OCI-LY7 (cell line): ENCODE data around the gene CDC123. TPM values are rescaled to one million over a fixed set of nuclear protein-coding genes. Genes with fewer than 3 reads are reported as not detected.

Experiments
- BruUV-seq: library from RNA; stranded (reverse); fragments of 400-500 nt; replicated peaks from 2 replicates; lab custom pipeline; 2021; lab: Mats Ljungman, UMichigan
- CTCF ChIA-PET: fragments of 300-600 bp; sonication (Branson Sonifier 250); formaldehyde crosslinking; loops from one replicate; lab custom pipeline; 2022; ENCODE audit warnings: antibody characterized with exemption; ENCODE audit not compliant: unreplicated experiment; lab: Charles Lee
- POLR2A ChIA-PET: fragments of 300-600 bp; sonication (Branson Sonifier 250); formaldehyde crosslinking; loops from one replicate; lab custom pipeline; 2022; ENCODE audit warnings: antibody characterized with exemption; lab: Charles Lee
- DNase-seq: peaks from one replicate; pipeline ENCODE4 v3.0.0-alpha.2; 2015; ENCODE audit warnings: low spot score
- H2AFZ ChIP-seq: fragments of 200-600 bp; sonication (generic), shearing (Covaris generic); 2 replicates; pipeline ENCODE4 v1.6.1; 2014; ENCODE audit warnings: mild to moderate bottlenecking, antibody characterized with exemption, low read length, moderate library complexity
- H3K27ac ChIP-seq: fragments of 200-600 bp; sonication (generic); 2 replicates; pipeline ENCODE4 v1.5.1; 2014; ENCODE audit warnings: mixed run types, low read depth, mild to moderate bottlenecking, moderate library complexity, low read length, inconsistent platforms; ENCODE audit not compliant: poor library complexity, severe bottlenecking
- H3K36me3 ChIP-seq: fragments of 200-600 bp; sonication (generic); 2 replicates; pipeline ENCODE4 v1.6.1; 2014; ENCODE audit warnings: mild to moderate bottlenecking, antibody characterized with exemption, low read length, moderate library complexity, mixed read lengths; ENCODE audit not compliant: insufficient read depth
- H3K4me1 ChIP-seq: fragments of 200-600 bp; sonication (generic); 2 replicates; pipeline ENCODE4 v1.5.1; 2014; ENCODE audit warnings: mild to moderate bottlenecking, low read length; ENCODE audit not compliant: insufficient read depth, poor library complexity, severe bottlenecking
- H3K4me2 ChIP-seq: fragments of 200-600 bp; sonication (generic); 2 replicates; pipeline ENCODE4 v1.6.1; 2014; ENCODE audit warnings: mild to moderate bottlenecking, low read length
- H3K4me3 ChIP-seq: fragments of 200-600 bp; sonication (generic); 2 replicates; pipeline ENCODE4 v1.5.1; 2014; ENCODE audit warnings: mild to moderate bottlenecking, low read depth, low read length; ENCODE audit not compliant: poor library complexity, severe bottlenecking
- H3K79me2 ChIP-seq: fragments of 200-600 bp; sonication (generic); 2 replicates; pipeline ENCODE4 v1.6.1; 2016; ENCODE audit warnings: low read depth, mild to moderate bottlenecking, low read length, moderate library complexity, mixed read lengths; ENCODE audit not compliant: insufficient read depth
- H3K9me2 ChIP-seq: fragments of 200-600 bp; sonication (generic); 2 replicates; pipeline ENCODE4 v1.6.1; 2016; ENCODE audit warnings: mild to moderate bottlenecking, low read length, mixed read lengths; ENCODE audit not compliant: insufficient read depth
- H3K9me3 ChIP-seq: fragments of 200-600 bp; sonication (generic); 2 replicates; pipeline ENCODE4 v1.6.1; 2014; ENCODE audit warnings: mild to moderate bottlenecking, mixed run types, low read length, mixed read lengths
- H4K20me1 ChIP-seq: fragments of 200-600 bp; sonication (generic); 2 replicates; pipeline ENCODE4 v1.6.1; 2014; ENCODE audit warnings: mild to moderate bottlenecking, antibody characterized with exemption, low read length, moderate library complexity, mixed read lengths; ENCODE audit not compliant: insufficient read depth
- CTCF ChIP-seq: fragments of 200-600 bp; sonication (generic); conservative IDR thresholded peaks from 2 replicates; pipeline ENCODE4 v1.5.1; 2014; ENCODE audit warnings: mild to moderate bottlenecking, antibody characterized with exemption, low read length, moderate library complexity, mixed read lengths
- EZH2phosphoT487 ChIP-seq: fragments of 200-600 bp; sonication (generic); IDR thresholded peaks from 2 replicates; pipeline ENCODE4 v1.6.1; 2018; ENCODE audit warnings: low read depth, borderline replicate concordance, mild to moderate bottlenecking, mixed run types, antibody characterized with exemption, low read length, moderate library complexity, mixed read lengths
- intact Hi-C: fragments of 100-400 bp; cut with micrococcal nuclease; formaldehyde crosslinking; loops from one replicate; pipeline ENCODE4 v1.10.0; 2022; ENCODE audit not compliant: unreplicated experiment
- total RNA-seq, 2 experiments: library from RNA; depleted of rRNA in 1 of 2; stranded (reverse); fragments of >200 nt in 1 of 2; shearing (Covaris generic) in 1 of 2; gene quantifications; 2 replicates each; pipeline ENCODE4 v1.2.3, GENCODE V29; 2014 to 2022

The CDC123 gene
- total RNA-seq, 2 experiments from 2014 or later = 128 to 168 TPM

- Histone ChIP-seq H3K36me3 (no peaks in the 10 kb centered on the region; the same call in 1 of the 2 replicates), H3K27ac (no peak overlapping the region), H3K4me3 (no peak overlapping the region), H3K4me2 (no peak overlapping the region), H3K9me2 (no peaks in the 10 kb centered on the region), H3K79me2 (no peaks in the 10 kb centered on the region), H3K4me1 (peaks cover 25% of the 10 kb centered on the region), H4K20me1 (no peaks in the 10 kb centered on the region), H2AFZ (no peak overlapping the region), H3K9me3 (no peaks in the 10 kb centered on the region)
- BruUV-seq = no TSS peak
- TF ChIP-seq CTCF (no peak), EZH2phosphoT487 (no peak)
- CTCF ChIA-PET = no interaction called here
- intact Hi-C loops = loop anchor here (10.0 kb wide), 1 partner anchor 642 kb away; no protein-coding TSS in a partner anchor
- DNase-seq = no peak
- POLR2A ChIA-PET = interaction anchor here (0.6 to 0.8 kb wide), 3 partner anchors 26 to 451 kb away, joined by 3 read pairs; no protein-coding TSS in a partner anchor
Observed at GRCh38 chr10:12262278-12262981, 66.4 kb downstream of the CDC123 start.

- Histone ChIP-seq H3K4me2 (peak overlapping the region; percentile 56), H3K27ac (peak overlapping the region; percentile 78), H4K20me1 (no peaks in the 10 kb centered on the region), H3K79me2 (no peaks in the 10 kb centered on the region), H3K9me2 (no peaks in the 10 kb centered on the region), H3K9me3 (no peaks in the 10 kb centered on the region), H2AFZ (peak overlapping the region; percentile 12; the same call in 1 of the 2 replicates), H3K4me1 (peaks cover 25% of the 10 kb centered on the region), H3K4me3 (peak overlapping the region; percentile 37), H3K36me3 (no peaks in the 10 kb centered on the region; the same call in 1 of the 2 replicates)
- CTCF ChIA-PET = interaction anchor here (0.6 to 1.3 kb wide), 7 partner anchors 12 to 446 kb away, joined by 3 to 16 read pairs (median 3); no protein-coding TSS in a partner anchor
- intact Hi-C loops = loop anchor here (1.0 to 10.0 kb wide), 7 partner anchors 76 to 640 kb away; partner anchors contain the start of gene CAMK1D
- POLR2A ChIA-PET = interaction anchor here (0.5 to 1.5 kb wide), 6 partner anchors 13 to 443 kb away, joined by 3 to 6 read pairs (median 4); no protein-coding TSS in a partner anchor
- peak; percentile 97 for DNase-seq
- no TSS peak for BruUV-seq
- TF ChIP-seq EZH2phosphoT487 = no peak
- peak; percentile 89 for TF ChIP-seq CTCF
Observed at GRCh38 chr10:12264204-12264940, 68.4 kb downstream of the CDC123 start.
